ENCODE data around the gene POTEM.
"Not testable (repeated sequence)": the region's sequence is repeated elsewhere in the genome, so short reads cannot be mapped to it uniquely, and the experiment has no call there.

Gene POTEM

GRCh38 chr14:19038060-19038664, 70.9 kb downstream of the POTEM start:
- not testable (repeated sequence) for DNase-seq

- DNase-seq = not testable (repeated sequence)
Observed at GRCh38 chr14:19038785-19039184, 71.6 kb downstream of the POTEM start.

- DNase-seq = not testable (repeated sequence)
Observed at GRCh38 chr14:19043384-19043783, 76.2 kb downstream of the POTEM start.

Data from NCI-H2107 (cell line).